HG03520 (cell line): ENCODE data around the gene TMEM201.
"Not testable (repeated sequence)": the region's sequence is repeated elsewhere in the genome, so short reads cannot be mapped to it uniquely, and the experiment has no call there.

Experiments
- ATAC-seq: cut with Tn5 transposase; IDR thresholded peaks from one replicate; pipeline ENCODE4 v1.9.1; 2021; ENCODE audit warnings: mild to moderate bottlenecking, moderate library complexity; ENCODE audit not compliant: unreplicated experiment

Gene TMEM201, protein sequence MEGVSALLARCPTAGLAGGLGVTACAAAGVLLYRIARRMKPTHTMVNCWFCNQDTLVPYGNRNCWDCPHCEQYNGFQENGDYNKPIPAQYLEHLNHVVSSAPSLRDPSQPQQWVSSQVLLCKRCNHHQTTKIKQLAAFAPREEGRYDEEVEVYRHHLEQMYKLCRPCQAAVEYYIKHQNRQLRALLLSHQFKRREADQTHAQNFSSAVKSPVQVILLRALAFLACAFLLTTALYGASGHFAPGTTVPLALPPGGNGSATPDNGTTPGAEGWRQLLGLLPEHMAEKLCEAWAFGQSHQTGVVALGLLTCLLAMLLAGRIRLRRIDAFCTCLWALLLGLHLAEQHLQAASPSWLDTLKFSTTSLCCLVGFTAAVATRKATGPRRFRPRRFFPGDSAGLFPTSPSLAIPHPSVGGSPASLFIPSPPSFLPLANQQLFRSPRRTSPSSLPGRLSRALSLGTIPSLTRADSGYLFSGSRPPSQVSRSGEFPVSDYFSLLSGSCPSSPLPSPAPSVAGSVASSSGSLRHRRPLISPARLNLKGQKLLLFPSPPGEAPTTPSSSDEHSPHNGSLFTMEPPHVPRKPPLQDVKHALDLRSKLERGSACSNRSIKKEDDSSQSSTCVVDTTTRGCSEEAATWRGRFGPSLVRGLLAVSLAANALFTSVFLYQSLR

DNA sequence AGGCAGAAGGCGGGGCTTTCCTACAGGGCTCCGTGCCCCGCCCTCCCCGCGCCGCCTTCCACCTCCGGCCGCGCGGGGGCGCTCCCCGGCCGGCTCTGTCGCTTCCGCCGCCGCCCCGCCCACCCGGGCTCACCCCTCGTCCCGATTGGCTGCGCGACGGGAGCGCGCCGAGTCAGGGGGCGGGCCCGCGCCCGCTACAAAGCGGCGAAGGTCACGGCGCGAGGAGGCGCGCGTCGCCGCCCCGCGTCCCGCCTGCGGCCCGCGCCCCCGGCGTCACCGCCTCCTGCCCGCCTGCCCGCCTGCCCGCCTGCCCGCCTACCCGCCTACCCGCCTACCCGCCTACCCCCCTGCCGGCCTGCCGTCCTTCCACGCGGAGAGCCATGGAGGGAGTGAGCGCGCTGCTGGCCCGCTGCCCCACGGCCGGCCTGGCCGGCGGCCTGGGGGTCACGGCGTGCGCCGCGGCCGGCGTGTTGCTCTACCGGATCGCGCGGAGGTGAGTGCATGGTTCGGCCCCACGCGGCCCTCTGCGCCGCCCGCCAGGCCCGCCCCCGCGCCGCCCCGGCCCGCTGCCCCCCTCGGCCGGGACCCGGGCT, at the start of gene TMEM201:
Gene TMEM201 (plus strand): TSS at position 361 of the 593 bp plus-strand sequence. CDS start 20 bp downstream, at position 381.
- ATAC-seq = peak; percentile 73

DNA sequence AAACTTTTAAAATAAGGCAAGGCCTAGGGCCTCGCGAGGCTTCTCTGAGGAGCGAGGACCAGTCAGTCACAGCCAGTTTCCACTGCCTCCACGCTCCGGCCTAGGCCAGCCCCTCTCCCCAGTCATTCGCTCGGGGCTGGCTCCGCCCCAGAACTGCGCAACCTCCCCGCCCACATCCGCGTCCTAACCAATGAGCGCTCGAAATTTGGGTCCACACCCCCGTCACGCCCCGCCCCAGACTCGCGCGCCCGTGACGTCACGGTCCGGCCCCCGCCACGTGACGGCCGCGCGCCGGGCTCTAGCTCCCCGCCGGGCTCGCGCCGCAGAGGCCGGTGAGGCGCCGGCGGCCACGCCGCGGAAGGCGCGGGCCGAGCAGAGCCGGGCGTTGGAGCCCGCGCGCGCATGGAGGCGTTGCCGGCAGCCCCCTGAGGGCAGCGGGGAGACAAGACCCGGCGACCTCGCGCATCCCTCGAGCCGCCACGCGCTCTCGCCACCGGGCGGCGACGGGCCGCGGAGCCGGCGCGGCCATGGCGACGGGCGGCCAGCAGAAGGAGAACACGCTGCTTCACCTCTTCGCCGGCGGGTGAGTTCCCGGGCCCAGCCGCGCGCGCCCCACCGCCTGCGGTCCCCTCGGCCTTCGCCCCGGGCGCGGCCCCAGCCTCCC, 49.4 kb upstream of the TMEM201 start, which contains the start of gene SLC25A33:
Gene SLC25A33 (plus strand): TSS at position 301 of the 664 bp plus-strand sequence. CDS start 227 bp downstream, at position 528.
- peak; percentile 92 for ATAC-seq

DNA sequence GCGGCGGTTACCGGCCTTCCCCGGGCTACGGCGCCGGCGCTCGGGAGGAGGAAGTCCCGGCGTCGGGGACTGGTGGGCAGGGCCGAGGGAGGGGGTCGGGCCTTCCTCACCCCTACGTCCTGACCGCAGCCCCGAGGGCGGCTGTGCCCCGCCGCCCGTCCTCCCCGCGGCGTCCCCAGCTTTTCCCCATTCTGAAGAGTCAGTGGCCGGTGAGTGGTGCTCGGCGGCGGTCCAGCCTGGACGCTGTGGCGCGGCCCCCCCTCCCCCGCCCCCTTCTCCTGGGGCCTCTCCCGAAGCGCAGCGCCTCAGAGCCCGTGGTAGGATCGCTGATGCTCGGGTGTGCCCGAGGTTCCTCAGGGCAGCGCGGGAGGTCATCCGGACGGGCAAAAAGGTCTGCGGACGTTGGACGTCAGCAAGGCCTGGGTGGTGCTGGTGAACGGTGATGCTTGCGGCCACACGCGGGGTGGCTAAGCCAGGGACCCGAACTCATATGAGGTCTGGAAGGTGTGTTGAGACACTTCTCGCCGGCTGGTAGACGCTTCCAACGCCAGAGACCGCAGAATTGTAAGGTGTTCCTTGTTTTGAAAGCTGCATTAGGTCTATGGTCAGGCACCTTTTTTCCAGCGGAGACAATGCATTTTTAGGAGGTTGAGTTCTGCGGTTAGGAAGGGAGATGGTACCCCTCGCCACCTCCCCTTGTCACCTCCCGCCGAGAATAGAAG, 48.7 kb upstream of the TMEM201 start:
- ATAC-seq = peak; percentile 43

DNA sequence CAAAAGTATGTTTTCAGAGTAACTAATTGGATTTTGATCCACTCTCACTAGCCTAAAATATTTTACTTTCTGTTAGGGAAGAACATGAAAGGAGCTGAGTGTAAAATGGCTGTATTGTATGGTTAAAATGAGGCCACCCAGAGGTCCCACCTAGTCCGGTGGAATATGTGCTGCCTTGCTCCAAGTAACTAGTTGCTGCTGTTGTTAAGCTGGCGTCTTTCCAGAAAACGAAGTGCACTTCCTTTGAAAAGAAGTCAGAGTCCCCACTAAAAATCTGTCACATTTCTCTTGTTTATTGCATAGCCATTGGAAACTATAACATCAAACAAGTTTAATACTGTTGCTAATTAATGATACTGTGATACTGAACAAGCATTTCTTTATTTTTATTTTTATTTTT, 46.3 kb upstream of the TMEM201 start:
- ATAC-seq = no peak

DNA sequence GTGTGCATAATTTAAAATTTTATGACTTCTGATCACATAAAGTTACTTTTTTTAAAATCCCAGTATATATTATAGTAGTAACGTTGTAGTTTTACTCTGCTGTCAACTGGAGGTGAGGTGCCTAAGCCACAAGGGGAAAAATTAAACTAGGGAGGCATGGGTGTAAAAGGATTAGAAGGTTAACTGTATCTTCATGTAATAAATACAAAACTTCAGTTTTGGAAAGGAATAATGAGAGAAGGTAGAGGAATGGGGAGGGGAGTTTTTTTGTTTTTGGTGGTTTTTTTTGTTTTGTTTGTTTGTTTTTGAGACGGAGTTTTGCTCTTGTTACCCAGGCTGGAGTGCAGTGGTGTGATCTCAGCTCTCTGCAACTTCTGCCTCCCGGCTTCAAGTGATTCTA, 43.8 kb upstream of the TMEM201 start:
- no peak for ATAC-seq

DNA sequence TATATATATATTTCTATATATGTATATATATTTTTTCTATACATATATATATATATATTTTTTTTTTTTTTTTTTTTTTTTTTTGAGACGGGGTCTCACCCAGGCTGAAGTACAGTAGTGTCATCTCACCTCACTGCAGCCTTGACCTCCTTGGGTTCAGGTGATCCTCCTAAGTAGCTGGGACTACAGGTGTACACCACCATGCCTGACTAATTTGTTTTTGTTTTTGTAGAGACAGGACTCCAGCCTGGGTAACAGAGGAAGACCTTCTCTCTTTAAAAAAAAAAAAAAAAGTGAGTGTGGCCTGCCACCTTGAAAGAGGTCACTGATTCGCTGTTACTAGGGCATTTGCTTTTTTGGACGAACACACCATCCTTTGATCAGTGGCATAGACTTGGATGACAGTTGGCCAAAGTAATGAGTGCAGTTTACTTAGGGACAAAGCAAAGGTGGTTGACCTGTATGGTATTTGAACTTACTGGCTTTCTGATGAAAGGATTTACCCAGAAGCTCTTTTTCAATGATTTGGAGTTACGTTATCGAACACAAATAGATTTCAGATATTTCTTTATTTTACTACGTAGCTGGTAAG, 38.7 kb upstream of the TMEM201 start:
- ATAC-seq = no peak

- no peak for ATAC-seq
Observed at GRCh38 chr1:9551984-9552383, 36.7 kb upstream of the TMEM201 start.

DNA sequence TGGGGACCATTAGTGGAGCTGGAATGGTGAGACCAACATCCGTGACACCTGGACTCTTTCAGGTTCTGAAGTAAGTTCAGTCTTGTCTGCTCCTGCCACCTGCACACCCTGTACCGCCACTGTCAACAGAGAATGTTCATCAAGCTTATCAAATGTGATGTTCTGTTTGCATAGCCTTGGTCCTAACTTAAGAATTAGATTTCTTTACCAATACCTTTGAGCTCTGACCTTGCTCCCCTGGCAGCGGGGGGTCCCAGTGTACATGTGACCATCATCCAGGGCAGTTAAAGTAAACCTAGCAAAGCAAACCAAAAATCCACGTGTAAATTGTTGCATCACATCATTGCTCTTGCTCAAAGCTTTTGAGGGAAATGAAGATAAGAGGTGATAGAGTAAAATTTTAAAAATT, 35.0 kb upstream of the TMEM201 start:
- ATAC-seq = no peak

DNA sequence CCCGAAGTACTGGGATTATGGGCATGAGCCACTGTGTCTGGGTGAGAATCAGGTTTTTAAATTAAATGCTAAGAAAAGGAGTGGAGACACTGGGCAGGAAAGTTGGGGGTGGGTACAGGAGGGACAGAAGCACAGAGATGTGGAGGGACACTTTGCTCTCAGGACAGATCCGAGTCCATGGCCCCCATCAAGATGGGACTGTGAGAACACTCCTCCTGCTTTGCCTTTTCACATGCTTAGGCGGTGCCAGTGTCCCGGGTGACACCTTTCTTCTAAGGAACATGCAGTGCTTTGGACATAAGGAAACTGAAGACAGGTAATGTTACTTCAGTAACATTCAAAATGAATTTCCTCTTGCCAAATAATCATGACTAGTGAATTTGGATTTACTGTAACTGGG, 32.8 kb upstream of the TMEM201 start:
- ATAC-seq = no peak

GRCh38 chr1:9557624-9558023, 31.1 kb upstream of the TMEM201 start:
- ATAC-seq = no peak

- ATAC-seq = no peak
Observed at GRCh38 chr1:9558271-9558945, 30.3 kb upstream of the TMEM201 start.

DNA sequence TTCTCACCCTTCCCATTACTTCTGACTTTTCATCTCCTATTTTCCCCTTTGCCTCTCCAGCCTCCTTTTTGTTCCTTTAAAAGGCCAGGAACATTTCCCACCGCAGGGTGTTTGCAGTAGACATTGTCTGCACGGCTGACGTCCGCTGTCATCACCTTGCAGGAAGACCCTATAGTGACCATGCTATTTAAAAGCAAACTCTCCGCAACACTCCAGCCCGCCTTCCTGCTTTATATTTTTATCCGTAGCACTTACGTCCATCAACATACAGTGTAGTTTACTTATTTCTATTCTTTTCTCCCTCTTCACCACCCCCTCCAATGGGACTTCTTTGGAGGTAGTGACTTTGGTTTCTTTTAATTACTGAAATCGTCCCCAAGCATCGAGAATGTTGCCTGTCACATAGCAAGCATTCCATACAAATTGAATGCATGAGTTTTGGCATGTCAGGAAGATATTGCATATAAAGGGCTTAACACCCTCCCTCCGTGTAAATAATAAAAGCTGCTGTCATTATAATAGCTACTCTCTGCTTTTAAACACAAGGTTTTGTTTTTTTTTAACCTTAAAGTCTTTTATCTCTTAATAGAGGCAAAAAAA, 29.7 kb upstream of the TMEM201 start:
- ATAC-seq = no peak

DNA sequence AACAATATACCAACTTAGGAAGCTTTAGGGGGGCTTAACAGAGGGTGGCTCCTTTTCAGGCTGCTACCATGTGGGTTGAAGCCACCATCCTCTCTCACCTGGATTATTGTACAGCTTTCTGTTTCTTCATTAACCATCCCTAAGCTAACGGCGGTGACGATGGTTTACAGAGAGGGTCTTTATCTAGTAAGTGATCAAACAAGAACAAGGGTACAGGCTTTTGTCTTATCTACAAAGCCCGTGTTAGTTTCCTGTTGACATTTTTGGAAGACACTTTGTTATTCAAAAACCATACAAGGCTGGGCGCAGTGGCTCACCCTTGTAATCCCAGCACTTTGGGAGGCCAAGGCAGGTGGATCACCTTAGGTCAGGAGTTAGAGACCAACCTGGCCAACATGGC, 29.0 kb upstream of the TMEM201 start:
- no peak for ATAC-seq

GRCh38 chr1:9560090-9560489, 28.6 kb upstream of the TMEM201 start:
- ATAC-seq = not testable (repeated sequence)

DNA sequence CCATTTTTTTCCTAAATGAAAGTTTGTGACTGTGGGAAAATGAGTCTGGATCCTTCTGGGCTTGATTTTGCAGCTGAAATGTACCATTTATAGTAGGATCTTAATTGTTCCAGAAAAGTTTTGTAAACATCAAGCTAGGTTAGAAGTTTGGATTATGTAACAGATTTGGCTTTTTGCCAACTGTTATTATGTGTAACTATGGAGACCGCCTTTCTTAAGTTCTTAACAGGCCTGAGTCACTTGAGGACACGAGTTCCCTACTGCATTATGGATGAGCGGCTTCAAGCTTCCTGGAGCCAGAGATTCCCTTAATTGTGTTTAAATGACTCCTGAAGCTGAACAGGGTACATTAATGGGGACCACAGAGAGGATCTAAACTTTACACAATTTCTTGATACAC, 27.3 kb upstream of the TMEM201 start:
- ATAC-seq = no peak

DNA sequence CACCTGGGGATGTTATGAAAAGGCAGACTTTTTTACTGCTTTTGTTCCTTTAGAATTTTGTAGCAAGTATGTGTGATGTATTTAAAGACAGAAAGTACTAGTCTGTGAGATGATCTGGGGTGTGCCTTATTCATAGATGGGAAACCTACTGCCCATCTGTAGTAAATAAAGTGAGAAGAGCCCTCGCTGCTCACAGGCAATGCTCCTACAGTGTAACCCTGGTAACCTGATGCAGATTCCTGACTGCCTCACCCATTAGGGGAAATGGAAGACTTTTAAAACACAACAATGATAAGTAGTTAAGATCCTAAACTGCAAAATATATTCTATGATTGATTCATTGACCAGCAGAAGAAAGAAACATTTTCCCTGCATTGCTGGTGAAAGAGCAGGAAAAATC, 19.4 kb upstream of the TMEM201 start:
- no peak for ATAC-seq

DNA sequence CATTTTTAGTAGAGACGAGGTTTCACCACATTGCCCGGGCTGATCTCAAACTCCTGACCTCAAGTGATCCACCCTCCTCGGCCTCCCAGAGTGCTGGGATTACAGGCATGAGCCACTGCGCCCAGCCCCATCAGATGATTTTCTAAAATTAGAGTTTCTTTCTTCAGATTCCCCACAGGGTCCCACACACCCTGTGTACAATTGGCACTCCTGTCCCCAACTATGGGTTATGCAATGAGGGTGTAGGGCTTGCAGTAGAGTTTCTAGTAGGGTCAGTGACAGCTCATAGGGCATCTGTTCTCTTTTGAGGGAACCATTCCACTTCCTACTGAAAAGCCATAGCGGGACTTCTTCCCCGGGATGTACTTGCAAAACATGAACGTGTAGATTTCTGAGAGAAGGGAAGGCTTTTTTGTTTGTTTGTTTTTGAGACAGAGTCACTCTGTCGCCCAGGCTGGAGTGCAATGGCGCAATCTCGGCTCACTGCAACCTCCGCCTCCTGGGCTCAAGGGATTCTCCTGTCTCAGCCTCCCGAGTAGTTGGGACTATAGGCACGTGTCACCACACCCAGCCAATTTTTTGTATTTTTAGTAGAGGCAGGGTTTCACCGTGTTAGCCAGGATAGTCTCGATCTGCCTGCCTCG, 17.7 kb upstream of the TMEM201 start:
- not testable (repeated sequence) for ATAC-seq

DNA sequence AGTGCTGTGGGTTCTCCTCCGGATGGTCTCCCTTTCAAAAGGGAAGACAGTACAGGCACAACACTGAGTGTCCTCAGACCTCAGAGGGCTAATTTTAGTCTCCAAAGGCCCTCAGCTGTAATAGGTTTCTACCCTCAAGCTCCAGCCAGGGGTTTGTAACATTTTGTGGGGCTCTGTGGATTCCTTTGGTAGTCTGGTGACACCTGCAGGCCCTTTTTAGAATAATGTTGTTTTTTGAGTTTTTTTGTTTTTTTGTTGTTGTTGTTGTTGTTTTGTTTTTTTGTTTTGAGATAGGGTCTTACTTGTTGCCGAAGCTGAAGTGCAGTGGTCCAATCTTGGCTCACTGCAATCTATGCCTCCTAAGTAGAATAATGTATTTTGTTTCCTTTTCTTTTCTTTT, 15.0 kb upstream of the TMEM201 start:
- ATAC-seq = no peak

GRCh38 chr1:9575486-9575885, 13.2 kb upstream of the TMEM201 start:
- no peak for ATAC-seq
